ENCODE results near the gene WWTR1.

DNA sequence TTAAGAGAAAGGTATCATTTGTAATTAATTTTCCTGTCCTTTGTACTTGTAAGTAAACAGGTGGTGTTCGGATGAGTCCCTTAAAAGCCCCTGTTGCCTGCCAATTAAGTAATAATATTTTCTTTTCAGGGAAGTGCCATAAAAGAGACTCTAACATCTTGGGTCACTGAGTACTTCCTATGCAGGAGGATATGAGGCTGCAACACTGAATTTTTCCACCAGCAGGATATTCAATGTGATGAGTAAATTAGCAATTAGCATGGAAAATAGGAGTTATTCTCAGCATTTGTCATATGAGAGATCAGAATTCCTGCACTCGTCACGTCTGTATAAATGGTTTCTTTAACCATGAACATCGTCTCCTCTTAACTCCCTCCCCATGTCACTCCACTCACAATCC lies 45.4 kb downstream of the WWTR1 start:
- no peak for TF ChIP-seq POLR2A (IDR thresholded peaks at IDR 0.05)
- TF ChIP-seq, protein P1, sequence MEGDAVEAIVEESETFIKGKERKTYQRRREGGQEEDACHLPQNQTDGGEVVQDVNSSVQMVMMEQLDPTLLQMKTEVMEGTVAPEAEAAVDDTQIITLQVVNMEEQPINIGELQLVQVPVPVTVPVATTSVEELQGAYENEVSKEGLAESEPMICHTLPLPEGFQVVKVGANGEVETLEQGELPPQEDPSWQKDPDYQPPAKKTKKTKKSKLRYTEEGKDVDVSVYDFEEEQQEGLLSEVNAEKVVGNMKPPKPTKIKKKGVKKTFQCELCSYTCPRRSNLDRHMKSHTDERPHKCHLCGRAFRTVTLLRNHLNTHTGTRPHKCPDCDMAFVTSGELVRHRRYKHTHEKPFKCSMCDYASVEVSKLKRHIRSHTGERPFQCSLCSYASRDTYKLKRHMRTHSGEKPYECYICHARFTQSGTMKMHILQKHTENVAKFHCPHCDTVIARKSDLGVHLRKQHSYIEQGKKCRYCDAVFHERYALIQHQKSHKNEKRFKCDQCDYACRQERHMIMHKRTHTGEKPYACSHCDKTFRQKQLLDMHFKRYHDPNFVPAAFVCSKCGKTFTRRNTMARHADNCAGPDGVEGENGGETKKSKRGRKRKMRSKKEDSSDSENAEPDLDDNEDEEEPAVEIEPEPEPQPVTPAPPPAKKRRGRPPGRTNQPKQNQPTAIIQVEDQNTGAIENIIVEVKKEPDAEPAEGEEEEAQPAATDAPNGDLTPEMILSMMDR (IDR thresholded peaks at IDR 0.05 in 4 of 5, conservative IDR thresholded peaks at IDR 0.05 in 1 of 5): no peak
